SK-N-SH (cell line): ENCODE data around the gene RARS2. TPM values are rescaled to one million over a fixed set of nuclear protein-coding genes. Genes with fewer than 3 reads are reported as not detected.

ENCODE experiments used
- CTCF ChIA-PET: fragments of 300-600, 350-600 bp; formaldehyde crosslinking; extraction: SDS; loops from one replicate; lab custom pipeline; 2021; lab: Yijun Ruan, JAX
- POLR2A ChIA-PET: fragments of 350-600 bp; sonication (Branson Sonifier 250); formaldehyde crosslinking; extraction: SDS; loops from one replicate; lab custom pipeline; 2020; ENCODE audit warnings: antibody characterized with exemption, inconsistent platforms; lab: Yijun Ruan, JAX
- DNase-seq: peaks from one replicate; pipeline ENCODE4 v3.0.0; 2012
- H2AFZ ChIP-seq: fragments of 200-600 bp; sonication (generic); 2 replicates; pipeline ENCODE4 v1.8.1; 2016; ENCODE audit warnings: antibody characterized with exemption, mild to moderate bottlenecking, low read depth
- H3F3A ChIP-seq: fragments of 200-600 bp; sonication (generic); replicated peaks from 2 replicates; pipeline ENCODE3; 2016; ENCODE audit warnings: antibody characterized with exemption, mild to moderate bottlenecking; ENCODE audit not compliant: insufficient read depth
- H3K27ac ChIP-seq, 2 experiments: fragments of 200-500 bp in 1 of 2; fragments of 200-600 bp in 1 of 2; sonication (Bioruptor generic) in 1 of 2; sonication (generic), shearing (Covaris generic) in 1 of 2; 2 replicates each; pipeline versions ENCODE4 v1.5.1 to v1.6.1; 2014 to 2016; ENCODE audit warnings: low read depth in 2 of 2, inconsistent platforms in 1 of 2, low read length in 1 of 2, mild to moderate bottlenecking in 1 of 2, mixed read lengths in 1 of 2
- H3K27me3 ChIP-seq: fragments of 200-600 bp; sonication (generic), shearing (Covaris generic); 2 replicates; pipeline ENCODE4 v1.6.1; 2016; ENCODE audit warnings: mixed run types; ENCODE audit not compliant: insufficient read depth
- H3K36me3 ChIP-seq, 2 experiments: fragments of 200-500 bp in 1 of 2; fragments of 200-600 bp in 1 of 2; sonication (Bioruptor generic) in 1 of 2; sonication (generic) in 1 of 2; replicated peaks in 1 of 2; 2 replicates each; pipeline versions ENCODE3 to v1.5.1; 2014 to 2016; ENCODE audit warnings: low read length in 1 of 2, mild to moderate bottlenecking in 1 of 2; ENCODE audit not compliant: insufficient read depth in 2 of 2, control insufficient read depth in 1 of 2
- H3K4me1 ChIP-seq, 2 experiments: fragments of 200-500 bp in 1 of 2; fragments of 200-600 bp in 1 of 2; sonication (Bioruptor generic) in 1 of 2; sonication (generic), shearing (Covaris generic) in 1 of 2; 2 replicates each; pipeline versions ENCODE4 v1.5.1 to v1.6.1; 2014 to 2016; ENCODE audit warnings: low read depth in 1 of 2, low read length in 1 of 2, mixed run types in 1 of 2; ENCODE audit not compliant: insufficient read depth in 2 of 2, control insufficient read depth in 1 of 2
- H3K4me2 ChIP-seq: fragments of 200-600 bp; sonication (generic), shearing (Covaris generic); 2 replicates; pipeline ENCODE4 v1.6.1; 2017; ENCODE audit warnings: mixed run types
- H3K4me3 ChIP-seq, 2 experiments: fragments of 200-500 bp in 1 of 2; fragments of 200-600 bp in 1 of 2; sonication (Bioruptor generic) in 1 of 2; sonication (generic), shearing (Covaris generic) in 1 of 2; 2 replicates each; pipeline versions ENCODE4 v1.5.1 to v1.8.1; 2014 to 2016; ENCODE audit warnings: low read depth in 2 of 2, inconsistent platforms in 1 of 2, low read length in 1 of 2, mild to moderate bottlenecking in 1 of 2, mixed read lengths in 1 of 2, moderate library complexity in 1 of 2
- H3K79me2 ChIP-seq: fragments of 200-600 bp; sonication (generic); 2 replicates; pipeline ENCODE4 v1.8.1; 2017; ENCODE audit warnings: mild to moderate bottlenecking; ENCODE audit not compliant: insufficient read depth
- H3K9ac ChIP-seq: fragments of 200-600 bp; sonication (generic); 2 replicates; pipeline ENCODE4 v1.6.1; 2017; ENCODE audit warnings: mixed run types
- H3K9me2 ChIP-seq: fragments of 200-600 bp; sonication (generic); 2 replicates; pipeline ENCODE4 v1.6.1; 2017; ENCODE audit warnings: mixed run types
- H3K9me3 ChIP-seq: fragments of 200-600 bp; sonication (generic); 2 replicates; pipeline ENCODE4 v1.6.1; 2017; ENCODE audit warnings: mixed run types, mild to moderate bottlenecking, moderate library complexity
- H4K20me1 ChIP-seq: fragments of 200-600 bp; sonication (generic); 2 replicates; pipeline ENCODE4 v1.6.1; 2017; ENCODE audit warnings: mild to moderate bottlenecking, mixed run types; ENCODE audit not compliant: insufficient read depth
- CTCF ChIP-seq: fragments of 200-600 bp; sonication (generic); IDR thresholded peaks from 2 replicates; pipeline ENCODE4 v1.6.1; 2017; ENCODE audit warnings: antibody characterized with exemption, mild to moderate bottlenecking, moderate library complexity
- ELF1 ChIP-seq: IDR thresholded peaks from 2 replicates; pipeline ENCODE4 v1.4.0; 2012
- EP300 ChIP-seq, 2 experiments: IDR thresholded peaks; 2 replicates each; pipeline versions ENCODE4 v1.4.0 to v1.6.1; 2012; ENCODE audit warnings: borderline replicate concordance in 1 of 2, low read depth in 1 of 2, low read length in 1 of 2
- EZH2phosphoT487 ChIP-seq: fragments of 200-600 bp; sonication (generic); IDR thresholded peaks from 2 replicates; pipeline ENCODE4 v1.6.1; 2017; ENCODE audit warnings: low read depth, mixed run types, mild to moderate bottlenecking, antibody characterized with exemption, moderate library complexity, borderline replicate concordance
- FOSL2 ChIP-seq: IDR thresholded peaks from 2 replicates; pipeline ENCODE4 v1.4.0; 2012; ENCODE audit warnings: low read depth, mild to moderate bottlenecking, moderate library complexity, borderline replicate concordance
- GABPA ChIP-seq: IDR thresholded peaks from 2 replicates; pipeline ENCODE4 v1.4.0; 2012; ENCODE audit warnings: low read depth, mild to moderate bottlenecking
- IRF3 ChIP-seq: fragments of 150-350 bp; IDR thresholded peaks from 2 replicates; pipeline ENCODE4 v1.6.1; 2016; ENCODE audit warnings: mild to moderate bottlenecking, low read depth, low read length
- MAX ChIP-seq: IDR thresholded peaks from 2 replicates; pipeline ENCODE4 v1.4.0; 2012; ENCODE audit warnings: low read depth
- MEF2A ChIP-seq: IDR thresholded peaks from 2 replicates; pipeline ENCODE4 v1.4.0; 2012; ENCODE audit warnings: low read depth, borderline replicate concordance
- NRF1 ChIP-seq: IDR thresholded peaks from 2 replicates; pipeline ENCODE4 v1.6.1; 2012; ENCODE audit warnings: low read depth, mild to moderate bottlenecking, low read length
- PBX3 ChIP-seq: IDR thresholded peaks from 2 replicates; pipeline ENCODE4; 2012
- POLR2AphosphoS5 ChIP-seq: IDR thresholded peaks from 2 replicates; pipeline ENCODE4 v1.6.1; 2012; ENCODE audit warnings: low read depth, low read length
- REST ChIP-seq: IDR thresholded peaks from 2 replicates; pipeline ENCODE4 v1.6.1; 2012; ENCODE audit warnings: mild to moderate bottlenecking, low read depth, low read length, moderate library complexity
- RXRA ChIP-seq: IDR thresholded peaks from 2 replicates; pipeline ENCODE4 v1.4.0; 2012; ENCODE audit warnings: low read depth, mild to moderate bottlenecking, borderline replicate concordance
- SIN3A ChIP-seq: IDR thresholded peaks from 2 replicates; pipeline ENCODE4 v1.6.1; 2012; ENCODE audit warnings: low read depth, mild to moderate bottlenecking, low read length, moderate library complexity, borderline replicate concordance
- SMC3 ChIP-seq: IDR thresholded peaks from 2 replicates; pipeline ENCODE4 v1.6.1; 2012; ENCODE audit warnings: low read depth, low read length, improper control_type of control experiment
- TCF12 ChIP-seq: IDR thresholded peaks from 2 replicates; pipeline ENCODE4 v1.4.0; 2012
- TEAD4 ChIP-seq: IDR thresholded peaks from 2 replicates; pipeline ENCODE4 v1.4.0; 2012; ENCODE audit warnings: mild to moderate bottlenecking, borderline replicate concordance; ENCODE audit not compliant: insufficient read depth
- USF1 ChIP-seq: IDR thresholded peaks from 2 replicates; pipeline ENCODE4 v1.4.0; 2012; ENCODE audit warnings: low read depth, borderline replicate concordance
- YY1 ChIP-seq: IDR thresholded peaks from 2 replicates; pipeline ENCODE4 v1.4.0; 2012; ENCODE audit warnings: low read depth, mild to moderate bottlenecking
- WGBS: methylation state at CpG from one replicate; pipeline ENCODE4 v1.1.6; 2017; ENCODE audit warnings: low lambda C conversion rate; 5-methylcytosine and 5-hydroxymethylcytosine counted together
- polyA plus RNA-seq, 3 experiments: library from polyadenylated mRNA; depleted of rRNA; stranded (reverse); fragments of >200 nt; gene quantifications; 2 replicates each; pipeline ENCODE4 v1.2.3, GENCODE V29; 2012

RARS2 gene
- polyA plus RNA-seq, 1 of the 3 experiments (the other 2 are of a cell fraction): 7.9 TPM

- Histone ChIP-seq H3K79me2 (no peaks in the 10 kb centered on the region), H3K9me2 (no peaks in the 10 kb centered on the region)
- no peak for DNase-seq
- 88% methylated on average over 1 of the region's 1 CpG for WGBS
- TF ChIP-seq ELF1 (no peak), SMC3 (no peak), FOSL2 (no peak), GABPA (no peak), USF1 (no peak), EP300 (IDR thresholded peaks at IDR 0.05; ENCODE audit: borderline replicate concordance in 1 of 2, low read depth in 1 of 2, low read length in 1 of 2) (no peak), SIN3A (no peak), CTCF (no peak), TCF12 (no peak), MAX (no peak), YY1 (no peak), EZH2phosphoT487 (no peak), REST (no peak), POLR2AphosphoS5 (no peak), RXRA (no peak), TEAD4 (no peak), NRF1 (no peak), PBX3 (no peak), IRF3 (no peak), MEF2A (no peak)
- TF ChIP-seq, all 33 proteins: peak for 0
- ChIA-PET POLR2A (no interaction called here), CTCF (no interaction called here)
- no peak overlapping the region for H3K9ac ChIP-seq
- H3K36me3 ChIP-seq: peaks cover 24 to 42% of the 10 kb centered on the region in 2 experiments
- H3K4me1 ChIP-seq: no peaks in the 10 kb centered on the region
- H3F3A ChIP-seq: no peaks in the 10 kb centered on the region
- no peak overlapping the region for H3K4me3 ChIP-seq
- H3K27me3 ChIP-seq: no peaks in the 10 kb centered on the region
- H4K20me1 ChIP-seq: no peaks in the 10 kb centered on the region
- no peak overlapping the region for H2AFZ ChIP-seq
- no peaks in the 10 kb centered on the region for H3K9me3 ChIP-seq
- no peak overlapping the region for H3K27ac ChIP-seq
- H3K4me2 ChIP-seq: no peak overlapping the region
Observed at GRCh38 chr6:87636315-87636714, 46.5 kb upstream of the RARS2 start.
